Ecto neural progenitor cell (in vitro differentiated cells): ENCODE results near the gene ZNF445.
"Not testable (repeated sequence)": the region's sequence is repeated elsewhere in the genome, so short reads cannot be mapped to it uniquely, and the experiment has no call there.

Experiments used
- DNase-seq: peaks from one replicate; pipeline ENCODE4 v3.0.0-alpha.2; 2018; ENCODE audit warnings: low spot score

The ZNF445 gene

GRCh38 chr3:44398853-44399252 lies 78.6 kb downstream of the ZNF445 start:
- DNase-seq: no peak

- DNase-seq: not testable (repeated sequence)
These were observed 79.2 kb downstream of the ZNF445 start for GRCh38 chr3:44398271-44398670.

- DNase-seq: no peak
These were observed 81.0 kb downstream of the ZNF445 start for GRCh38 chr3:44396200-44397171.

GRCh38 chr3:44395714-44396113 lies 81.8 kb downstream of the ZNF445 start:
- DNase-seq: no peak

- DNase-seq: no peak
These were observed 85.0 kb downstream of the ZNF445 start for GRCh38 chr3:44392489-44392888.

- no peak for DNase-seq
These were observed 90.1 kb downstream of the ZNF445 start for GRCh38 chr3:44387404-44387803.
